K562 (cell line): ENCODE data around the gene CLDN14. TPM values are rescaled to one million over a fixed set of nuclear protein-coding genes. Genes with fewer than 3 reads are reported as not detected.

Experiments
- CBX3 ChIP-seq, 2 experiments: IDR thresholded peaks; 1 replicate in 1 of 2; 2 replicates in 1 of 2; pipeline ENCODE4 v1.6.1; 2012; ENCODE audit warnings: inconsistent platforms in 2 of 2, low read length in 2 of 2, borderline replicate concordance in 1 of 2, control low read depth in 1 of 2
- ELF4 ChIP-seq: fragments of 450-650 bp; formaldehyde crosslinking; IDR thresholded peaks from 2 replicates; pipeline ENCODE4 v1.4.0; 2022; ENCODE audit warnings: missing genetic modification characterization
- FOXJ3 ChIP-seq: sonication (generic); formaldehyde crosslinking; IDR thresholded peaks from 2 replicates; pipeline ENCODE4 v1.4.0; 2020; ENCODE audit warnings: mild to moderate bottlenecking, missing genetic modification reagents
- LARP7 ChIP-seq: fragments of 450-650 bp; IDR thresholded peaks from 2 replicates; pipeline ENCODE4 v1.6.1; 2016
- MTA2 ChIP-seq: fragments of 450-650 bp; IDR thresholded peaks from 2 replicates; pipeline ENCODE4 v1.6.1; 2016; ENCODE audit warnings: low read depth
- NFYB ChIP-seq: IDR thresholded peaks from 2 replicates; pipeline ENCODE4 v1.6.1; 2011; ENCODE audit warnings: mild to moderate bottlenecking, moderate library complexity; ENCODE audit not compliant: insufficient read length; ENCODE audit errors: extremely low read depth
- POLR2B ChIP-seq: fragments of 450-650 bp; IDR thresholded peaks from 2 replicates; pipeline ENCODE4 v1.6.1; 2018; ENCODE audit warnings: low read depth; ENCODE audit not compliant: partially characterized antibody
- PPARD ChIP-seq: fragments of 250-450 bp; sonication (Bioruptor Pico); IDR thresholded peaks from 2 replicates; pipeline ENCODE4 v1.8.0; 2022; ENCODE audit warnings: inconsistent platforms, mild to moderate bottlenecking, moderate library complexity
- RCOR1 ChIP-seq, 2 experiments: IDR thresholded peaks; 2 replicates each; pipeline ENCODE4 v1.6.1; 2012; ENCODE audit warnings: low read depth in 2 of 2, low read length in 2 of 2, borderline replicate concordance in 1 of 2, improper control_type of control experiment in 1 of 2
- RUNX1 ChIP-seq: sonication (generic); IDR thresholded peaks from 2 replicates; pipeline ENCODE4 v1.6.1; 2016; ENCODE audit warnings: antibody characterized with exemption, low read depth
- XRCC5 ChIP-seq: fragments of 200-400 bp; formaldehyde crosslinking; IDR thresholded peaks from 2 replicates; pipeline ENCODE4 v1.6.1; 2017; ENCODE audit warnings: low read depth, mild to moderate bottlenecking, low read length
- ZNF263 ChIP-seq: sonication (generic); formaldehyde crosslinking; IDR thresholded peaks from 2 replicates; pipeline ENCODE4 v1.8.0; 2022; ENCODE audit warnings: mild to moderate bottlenecking, missing genetic modification reagents, borderline replicate concordance
- ZNF282 ChIP-seq: sonication (generic); formaldehyde crosslinking; IDR thresholded peaks from 2 replicates; pipeline ENCODE4 v1.8.1; 2023; ENCODE audit warnings: missing genetic modification reagents
- ZNF324 ChIP-seq: fragments of 250-450 bp; sonication (Bioruptor Pico); IDR thresholded peaks from 2 replicates; pipeline ENCODE4 v1.4.0; 2020; ENCODE audit warnings: mild to moderate bottlenecking
- ZNF766 ChIP-seq: fragments of 200-800 bp; sonication (Bioruptor generic); conservative IDR thresholded peaks from 2 replicates; pipeline ENCODE4 v1.6.1; 2016; ENCODE audit warnings: missing genetic modification characterization, missing compliant biosample characterization
- polyA plus RNA-seq, 8 experiments: library from polyadenylated mRNA; depleted of rRNA in 4 of 8; stranded (reverse) in 5 of 8; unstranded in 3 of 8; fragments of >200 nt; fragmentation: Nextera tagmentation in 2 of 8; fragmentation: Illumina TruSeq in 1 of 8; extraction: Ambion mirVana in 2 of 8; extraction: Trizol in 1 of 8; gene quantifications; 2 replicates each; pipeline versions ENCODE4 v1.2.1 to v1.2.3, GENCODE V29; 2011 to 2014; ENCODE audit warnings: inconsistent platforms in 1 of 8, missing spikeins in 1 of 8
- total RNA-seq, 7 experiments: library from RNA; depleted of rRNA in 6 of 7; stranded (reverse); fragments of >200 nt in 6 of 7; fragmentation: Illumina TruSeq in 2 of 7; extraction: Trizol in 2 of 7; gene quantifications; 2 replicates each; pipeline versions ENCODE4 v1.2.1 to v1.2.3, GENCODE V29; 2011 to 2021; ENCODE audit warnings: low replicate concordance in 1 of 7
- TF ChIP-seq, protein P1 (sequence below): conservative IDR thresholded peaks from 2 replicates; pipeline ENCODE4 v1.6.1; 2011; ENCODE audit warnings: low read depth, mild to moderate bottlenecking, low read length; ENCODE audit not compliant: control insufficient read depth
- TF ChIP-seq, protein P2 (sequence below): fragments of 200-800 bp; sonication (Bioruptor generic); IDR thresholded peaks from 2 replicates; pipeline ENCODE4 v1.6.1; 2017; ENCODE audit warnings: missing genetic modification characterization, missing compliant biosample characterization
- TF ChIP-seq, protein P3 (sequence below): fragments of 450-650 bp; IDR thresholded peaks from 2 replicates; pipeline ENCODE4 v1.6.1; 2016; ENCODE audit warnings: antibody characterized with exemption
- TF ChIP-seq, protein P4 (sequence below): fragments of 250-450 bp; sonication (Bioruptor Pico); IDR thresholded peaks from 2 replicates; pipeline ENCODE4 v1.5.0; 2021; ENCODE audit warnings: mild to moderate bottlenecking, borderline replicate concordance
- TF ChIP-seq, protein P5 (sequence below), 3 experiments: IDR thresholded peaks in 2 of 3; conservative IDR thresholded peaks in 1 of 3; 2 replicates each; pipeline ENCODE4 v1.5.1; 2011 to 2012; ENCODE audit warnings: low read length in 3 of 3, mild to moderate bottlenecking in 3 of 3, control low read depth in 2 of 3, improper control_type of control experiment in 1 of 3, inconsistent platforms in 1 of 3, low read depth in 1 of 3, mixed read lengths in 1 of 3, moderate library complexity in 1 of 3; ENCODE audit not compliant: insufficient read depth in 2 of 3

CLDN14 gene
- total and polyA plus RNA-seq, 9 of the 15 experiments (the other 6 are each of a cell fraction or from before 2014, with no cell fraction given), result not detected

DNA sequence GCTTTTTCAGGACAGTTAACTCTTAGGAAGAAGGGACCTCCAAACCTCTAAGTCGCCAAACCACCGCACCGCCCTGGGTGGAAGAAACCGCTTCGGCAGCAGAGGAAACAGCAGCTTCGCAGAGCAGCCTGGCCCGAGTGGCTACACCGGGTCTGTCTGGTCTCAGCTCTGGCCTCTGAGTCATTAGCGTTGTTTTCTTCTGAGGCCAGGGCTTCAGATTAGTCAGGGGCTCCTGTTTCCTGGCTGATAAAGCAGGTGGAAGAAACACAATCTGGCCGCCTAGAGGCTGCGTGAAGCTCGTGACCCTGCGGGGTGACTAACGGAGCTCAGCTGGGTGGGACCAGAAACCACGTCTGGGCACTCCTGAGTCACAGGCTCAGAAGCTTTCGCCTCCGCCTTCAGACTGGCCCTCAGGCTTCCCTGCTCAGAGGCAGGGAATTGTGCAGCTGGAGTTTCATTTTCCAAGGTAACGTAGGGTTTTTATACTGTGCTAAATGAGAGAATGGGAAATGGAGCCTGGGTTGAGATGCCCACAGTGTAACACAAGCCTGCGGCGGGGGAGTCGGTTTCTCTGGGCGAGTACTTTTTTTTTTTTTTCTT, 49.9 kb downstream of the CLDN14 start (continued):
- TF ChIP-seq MTA2, result peak; percentile 93
- TF ChIP-seq CBX3 (IDR thresholded peaks at IDR 0.05; ENCODE audit: borderline replicate concordance in 1 of 2, low read length in 2 of 2), result peak in 1 of 2 experiments; percentile 89; a peak in 2 of 3 replicates
- TF ChIP-seq ZNF324 (CRISPR knock-in tag), result no peak
- no peak for TF ChIP-seq PPARD (CRISPR knock-in tag)
- no peak for TF ChIP-seq ZNF282
- TF ChIP-seq RUNX1, result peak; percentile 91
- TF ChIP-seq LARP7, result no peak
- peak; percentile 95 for TF ChIP-seq ZNF766 (CRISPR knock-in tag)
- TF ChIP-seq, protein P1, sequence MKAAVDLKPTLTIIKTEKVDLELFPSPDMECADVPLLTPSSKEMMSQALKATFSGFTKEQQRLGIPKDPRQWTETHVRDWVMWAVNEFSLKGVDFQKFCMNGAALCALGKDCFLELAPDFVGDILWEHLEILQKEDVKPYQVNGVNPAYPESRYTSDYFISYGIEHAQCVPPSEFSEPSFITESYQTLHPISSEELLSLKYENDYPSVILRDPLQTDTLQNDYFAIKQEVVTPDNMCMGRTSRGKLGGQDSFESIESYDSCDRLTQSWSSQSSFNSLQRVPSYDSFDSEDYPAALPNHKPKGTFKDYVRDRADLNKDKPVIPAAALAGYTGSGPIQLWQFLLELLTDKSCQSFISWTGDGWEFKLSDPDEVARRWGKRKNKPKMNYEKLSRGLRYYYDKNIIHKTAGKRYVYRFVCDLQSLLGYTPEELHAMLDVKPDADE, result peak; percentile 97
- TF ChIP-seq FOXJ3 (CRISPR knock-in tag), result no peak
- TF ChIP-seq, protein P2, sequence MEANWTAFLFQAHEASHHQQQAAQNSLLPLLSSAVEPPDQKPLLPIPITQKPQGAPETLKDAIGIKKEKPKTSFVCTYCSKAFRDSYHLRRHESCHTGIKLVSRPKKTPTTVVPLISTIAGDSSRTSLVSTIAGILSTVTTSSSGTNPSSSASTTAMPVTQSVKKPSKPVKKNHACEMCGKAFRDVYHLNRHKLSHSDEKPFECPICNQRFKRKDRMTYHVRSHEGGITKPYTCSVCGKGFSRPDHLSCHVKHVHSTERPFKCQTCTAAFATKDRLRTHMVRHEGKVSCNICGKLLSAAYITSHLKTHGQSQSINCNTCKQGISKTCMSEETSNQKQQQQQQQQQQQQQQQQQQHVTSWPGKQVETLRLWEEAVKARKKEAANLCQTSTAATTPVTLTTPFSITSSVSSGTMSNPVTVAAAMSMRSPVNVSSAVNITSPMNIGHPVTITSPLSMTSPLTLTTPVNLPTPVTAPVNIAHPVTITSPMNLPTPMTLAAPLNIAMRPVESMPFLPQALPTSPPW (CRISPR knock-in tag), result peak; percentile 75
- peak; percentile 41; the same call in 1 of the 2 replicates for TF ChIP-seq ELF4 (CRISPR knock-in tag)
- no peak for TF ChIP-seq ZNF263 (CRISPR knock-in tag)
- peak; percentile 55 for TF ChIP-seq POLR2B
- TF ChIP-seq RCOR1 (IDR thresholded peaks at IDR 0.05; ENCODE audit: borderline replicate concordance in 1 of 2, low read depth in 2 of 2, low read length in 2 of 2), result peak; percentile 100
- TF ChIP-seq, protein P3, sequence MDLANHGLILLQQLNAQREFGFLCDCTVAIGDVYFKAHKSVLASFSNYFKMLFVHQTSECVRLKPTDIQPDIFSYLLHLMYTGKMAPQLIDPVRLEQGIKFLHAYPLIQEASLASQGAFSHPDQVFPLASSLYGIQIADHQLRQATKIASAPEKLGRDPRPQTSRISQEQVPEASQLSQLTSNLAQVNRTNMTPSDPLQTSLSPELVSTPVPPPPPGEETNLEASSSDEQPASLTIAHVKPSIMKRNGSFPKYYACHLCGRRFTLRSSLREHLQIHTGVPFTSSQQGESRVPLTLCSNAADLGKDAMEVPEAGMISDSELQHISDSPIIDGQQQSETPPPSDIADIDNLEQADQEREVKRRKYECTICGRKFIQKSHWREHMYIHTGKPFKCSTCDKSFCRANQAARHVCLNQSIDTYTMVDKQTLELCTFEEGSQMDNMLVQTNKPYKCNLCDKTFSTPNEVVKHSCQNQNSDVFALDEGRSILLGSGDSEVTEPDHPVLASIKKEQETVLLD, result peak; percentile 77; the same call in 1 of the 2 replicates
- TF ChIP-seq XRCC5, result peak; percentile 84; the same call in 1 of the 2 replicates
- TF ChIP-seq, protein P4, sequence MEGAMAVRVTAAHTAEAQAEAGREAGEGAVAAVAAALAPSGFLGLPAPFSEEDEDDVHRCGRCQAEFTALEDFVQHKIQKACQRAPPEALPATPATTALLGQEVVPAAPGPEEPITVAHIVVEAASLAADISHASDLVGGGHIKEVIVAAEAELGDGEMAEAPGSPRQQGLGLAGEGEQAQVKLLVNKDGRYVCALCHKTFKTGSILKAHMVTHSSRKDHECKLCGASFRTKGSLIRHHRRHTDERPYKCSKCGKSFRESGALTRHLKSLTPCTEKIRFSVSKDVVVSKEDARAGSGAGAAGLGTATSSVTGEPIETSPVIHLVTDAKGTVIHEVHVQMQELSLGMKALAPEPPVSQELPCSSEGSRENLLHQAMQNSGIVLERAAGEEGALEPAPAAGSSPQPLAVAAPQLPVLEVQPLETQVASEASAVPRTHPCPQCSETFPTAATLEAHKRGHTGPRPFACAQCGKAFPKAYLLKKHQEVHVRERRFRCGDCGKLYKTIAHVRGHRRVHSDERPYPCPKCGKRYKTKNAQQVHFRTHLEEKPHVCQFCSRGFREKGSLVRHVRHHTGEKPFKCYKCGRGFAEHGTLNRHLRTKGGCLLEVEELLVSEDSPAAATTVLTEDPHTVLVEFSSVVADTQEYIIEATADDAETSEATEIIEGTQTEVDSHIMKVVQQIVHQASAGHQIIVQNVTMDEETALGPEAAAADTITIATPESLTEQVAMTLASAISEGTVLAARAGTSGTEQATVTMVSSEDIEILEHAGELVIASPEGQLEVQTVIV (CRISPR knock-in tag), result no peak
- TF ChIP-seq NFYB, result no peak
- TF ChIP-seq, protein P5, sequence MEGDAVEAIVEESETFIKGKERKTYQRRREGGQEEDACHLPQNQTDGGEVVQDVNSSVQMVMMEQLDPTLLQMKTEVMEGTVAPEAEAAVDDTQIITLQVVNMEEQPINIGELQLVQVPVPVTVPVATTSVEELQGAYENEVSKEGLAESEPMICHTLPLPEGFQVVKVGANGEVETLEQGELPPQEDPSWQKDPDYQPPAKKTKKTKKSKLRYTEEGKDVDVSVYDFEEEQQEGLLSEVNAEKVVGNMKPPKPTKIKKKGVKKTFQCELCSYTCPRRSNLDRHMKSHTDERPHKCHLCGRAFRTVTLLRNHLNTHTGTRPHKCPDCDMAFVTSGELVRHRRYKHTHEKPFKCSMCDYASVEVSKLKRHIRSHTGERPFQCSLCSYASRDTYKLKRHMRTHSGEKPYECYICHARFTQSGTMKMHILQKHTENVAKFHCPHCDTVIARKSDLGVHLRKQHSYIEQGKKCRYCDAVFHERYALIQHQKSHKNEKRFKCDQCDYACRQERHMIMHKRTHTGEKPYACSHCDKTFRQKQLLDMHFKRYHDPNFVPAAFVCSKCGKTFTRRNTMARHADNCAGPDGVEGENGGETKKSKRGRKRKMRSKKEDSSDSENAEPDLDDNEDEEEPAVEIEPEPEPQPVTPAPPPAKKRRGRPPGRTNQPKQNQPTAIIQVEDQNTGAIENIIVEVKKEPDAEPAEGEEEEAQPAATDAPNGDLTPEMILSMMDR (IDR thresholded peaks at IDR 0.05 in 2 of 3, conservative IDR thresholded peaks at IDR 0.05 in 1 of 3; ENCODE audit: insufficient read depth in 2 of 3, low read depth in 1 of 3, low read length in 3 of 3), result peak in 2 of 3 experiments; percentile 40 to 47; a peak in 3 of 6 replicates
